Activated CD4-positive, alpha-beta T cell treated with anti-CD3 and anti-CD28 coated beads, Interleukin-2, amount 50 U/mL, for 48 hours (primary cell): ENCODE results near the gene GPR107.
"Not testable (repeated sequence)": the region's sequence is repeated elsewhere in the genome, so short reads cannot be mapped to it uniquely, and the experiment has no call there.

Source experiments
- DNase-seq, 2 experiments: peaks; one replicate each; pipeline ENCODE4 v3.0.0-alpha.2; 2020

GPR107 gene

GRCh38 chr9:130053504-130054324, at the start of gene GPR107:
Gene GPR107, plus strand, starts transcription at chr9:130053906. Its CDS starts 27 bp downstream, at chr9:130053933.
- peak; percentile 82 to 87 for DNase-seq

- no peak for DNase-seq
Measured at GRCh38 chr9:130003943-130004552, 49.7 kb upstream of the GPR107 start.

GRCh38 chr9:130006952-130007351, 46.8 kb upstream of the GPR107 start:
- DNase-seq = not testable (repeated sequence)

DNA sequence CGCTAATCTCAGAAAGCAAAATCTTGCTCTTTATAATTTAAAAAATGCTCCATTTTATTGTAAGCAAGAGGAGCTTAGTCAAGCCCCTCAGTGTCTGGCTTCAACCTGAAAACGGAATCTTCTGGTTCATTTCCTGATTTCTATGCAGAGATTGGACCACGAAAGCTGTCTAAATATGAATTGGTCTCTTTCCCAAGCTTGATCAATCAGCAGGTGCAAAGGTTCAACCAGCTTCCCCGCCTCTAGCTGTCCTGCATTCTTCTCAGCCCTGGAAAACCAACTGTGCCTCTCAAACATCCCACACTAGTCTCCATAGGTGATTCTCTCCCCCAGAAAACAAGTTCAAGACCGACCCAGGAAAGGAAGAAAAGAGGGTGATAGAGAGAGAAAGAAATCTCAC, 45.2 kb upstream of the GPR107 start:
- DNase-seq = peak in 1 of 2 experiments; percentile 4

DNA sequence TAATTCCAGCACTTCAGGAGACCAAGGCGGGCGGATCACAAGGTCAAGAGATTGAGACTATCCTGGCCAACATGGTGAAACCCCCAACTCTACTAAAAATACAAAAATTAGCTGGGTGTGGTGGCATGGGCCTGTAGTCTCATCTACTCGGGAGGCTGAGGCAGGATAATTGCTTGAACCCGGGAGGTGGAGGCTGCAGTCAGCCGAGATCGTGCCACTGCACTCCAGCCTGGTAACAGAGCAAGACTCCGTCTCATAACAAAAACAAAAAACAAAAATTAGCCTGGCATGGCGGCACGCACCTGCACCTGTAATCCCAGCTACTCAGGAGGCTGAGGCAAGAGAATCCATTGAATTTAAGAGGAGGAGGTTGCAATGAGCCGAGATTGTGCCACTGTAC, 44.2 kb upstream of the GPR107 start:
- DNase-seq = peak in 1 of 2 experiments; percentile 3

- peak in 1 of 2 experiments; percentile 41 for DNase-seq
Measured at GRCh38 chr9:130010151-130010988, 43.3 kb upstream of the GPR107 start.

GRCh38 chr9:130013326-130013725, 40.4 kb upstream of the GPR107 start:
- DNase-seq = peak in 1 of 2 experiments; percentile 2

- DNase-seq = peak in 1 of 2 experiments; percentile 2
Measured at GRCh38 chr9:130015353-130016019, 38.2 kb upstream of the GPR107 start.

GRCh38 chr9:130017076-130017475, 36.6 kb upstream of the GPR107 start:
- DNase-seq = no peak

- DNase-seq = peak in 1 of 2 experiments; percentile 3
Measured at GRCh38 chr9:130017510-130017909, 36.2 kb upstream of the GPR107 start.

- DNase-seq = peak in 1 of 2 experiments; percentile 39
Measured at GRCh38 chr9:130018265-130018664, 35.4 kb upstream of the GPR107 start.

DNA sequence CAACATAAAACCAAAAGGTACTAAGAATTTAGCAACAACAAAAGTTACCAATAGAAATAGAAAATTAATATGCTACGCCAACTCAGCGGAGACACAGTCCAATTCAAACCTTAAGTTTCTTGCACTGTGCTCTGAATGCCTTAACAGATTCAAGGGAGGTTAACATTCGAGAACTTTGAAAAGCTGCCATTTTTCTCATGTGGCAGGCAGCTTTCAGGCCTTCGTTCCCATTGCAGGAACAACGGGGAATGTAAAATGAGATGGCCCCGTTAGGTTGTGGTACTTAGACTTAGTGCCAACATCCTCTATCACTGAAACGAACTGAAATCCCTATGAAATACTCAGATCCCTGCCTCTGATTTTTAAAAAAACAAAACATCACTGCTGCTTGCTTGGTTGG, 33.1 kb upstream of the GPR107 start:
- no peak for DNase-seq

DNA sequence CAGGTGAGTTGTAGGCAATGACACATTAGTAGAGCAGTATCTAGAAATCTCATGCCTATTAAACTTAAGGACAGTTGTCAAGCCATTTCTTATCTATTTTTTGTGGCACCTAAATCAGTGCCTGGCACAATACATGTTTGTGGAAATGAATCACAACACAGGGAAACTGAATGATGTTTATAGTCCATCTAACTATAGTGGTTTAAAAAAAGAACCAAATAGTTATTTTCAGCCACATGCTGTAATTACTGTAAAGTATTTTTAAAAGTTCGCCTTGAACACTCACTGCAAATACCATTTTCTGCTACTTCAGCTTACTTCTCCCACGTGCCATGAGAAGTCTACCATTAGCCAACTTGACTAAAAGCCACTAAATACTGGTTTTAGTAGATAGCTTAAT, 32.6 kb upstream of the GPR107 start:
- no peak for DNase-seq

DNA sequence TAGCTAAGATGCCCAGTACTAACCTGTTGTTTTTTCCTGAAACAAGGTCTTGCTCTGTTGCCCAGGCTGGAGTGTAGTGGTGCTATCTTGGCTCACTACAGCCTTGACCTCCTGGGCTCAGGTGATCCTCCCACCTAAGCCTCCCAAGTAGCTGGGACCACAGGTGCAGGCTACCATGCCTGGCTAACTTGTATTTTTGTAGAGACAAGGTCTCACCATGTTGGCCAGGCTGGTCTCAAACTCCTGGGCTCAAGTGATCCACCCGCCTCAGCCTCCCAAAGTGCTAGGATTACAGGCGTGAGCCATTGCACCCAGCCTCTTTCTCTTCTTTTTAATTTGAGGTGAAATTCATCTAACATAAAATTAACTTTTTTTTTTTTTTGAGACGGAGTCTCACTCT, 31.9 kb upstream of the GPR107 start:
- DNase-seq = not testable (repeated sequence)

DNA sequence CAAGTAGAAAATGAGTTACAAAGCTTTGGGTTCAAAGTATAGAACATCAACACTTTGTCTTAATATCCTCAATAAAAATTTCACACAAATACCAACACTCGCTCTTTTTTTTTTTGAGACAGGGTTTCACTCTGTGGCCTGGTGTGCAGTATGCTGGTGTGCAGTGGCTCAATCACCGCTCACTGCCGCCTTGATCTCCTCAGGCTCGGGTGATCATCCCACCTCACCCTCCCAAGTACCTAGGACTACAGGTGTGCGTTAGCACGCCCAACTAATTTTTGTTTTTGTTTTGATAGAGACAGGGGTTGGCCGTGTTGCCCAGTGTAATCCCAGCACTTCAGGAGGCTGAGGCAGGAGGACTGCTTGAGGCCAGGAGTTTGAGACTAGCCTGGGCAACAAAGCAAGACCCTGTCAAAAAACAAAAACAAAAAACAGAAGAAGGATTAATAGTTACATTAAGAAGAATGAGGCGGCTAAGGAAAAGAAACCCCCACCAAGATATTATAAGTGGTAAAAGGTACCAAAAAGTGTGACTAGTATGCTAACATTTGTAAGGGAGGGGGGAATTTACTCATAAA, 31.1 kb upstream of the GPR107 start:
- no peak for DNase-seq

GRCh38 chr9:130023144-130023787, 30.4 kb upstream of the GPR107 start:
- no peak for DNase-seq

GRCh38 chr9:130023994-130024596, 29.6 kb upstream of the GPR107 start:
- no peak for DNase-seq

GRCh38 chr9:130024597-130024994, 29.1 kb upstream of the GPR107 start:
- DNase-seq = no peak

DNA sequence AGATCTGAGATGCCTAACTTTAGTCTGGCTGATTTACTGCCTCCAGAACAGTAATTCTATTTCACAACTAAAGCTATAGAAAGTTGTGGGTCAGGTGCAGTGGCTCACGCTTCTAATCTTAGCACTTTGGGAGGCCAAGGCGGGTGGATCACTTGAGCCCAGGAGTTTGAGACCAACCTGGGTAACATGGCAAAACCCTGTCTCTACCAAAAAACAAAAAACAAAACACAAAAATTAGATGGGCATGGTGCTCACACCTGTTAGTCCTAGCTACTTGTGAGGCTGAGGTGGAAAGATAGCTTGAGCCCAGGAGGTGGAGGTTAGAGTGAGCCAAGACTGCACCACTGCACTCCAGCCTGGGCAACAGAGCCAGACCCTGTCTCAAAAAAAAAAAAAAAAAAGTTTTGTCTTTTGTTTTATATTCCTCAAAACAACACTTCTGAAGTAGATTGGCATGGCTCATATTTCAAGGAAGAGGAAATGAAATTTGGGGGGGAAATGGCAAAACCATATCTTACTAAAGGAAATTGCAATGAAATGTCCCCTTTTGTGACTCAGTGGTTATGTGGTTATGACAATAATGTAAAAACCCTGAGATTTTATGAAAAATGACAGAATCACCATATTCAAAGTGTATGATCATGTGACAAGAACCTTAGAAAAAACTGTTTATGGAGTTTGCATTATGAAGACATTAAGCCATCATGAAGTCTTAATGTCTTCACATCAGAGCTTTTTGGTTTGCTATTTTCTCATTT, 26.9 kb upstream of the GPR107 start:
- no peak for DNase-seq

DNA sequence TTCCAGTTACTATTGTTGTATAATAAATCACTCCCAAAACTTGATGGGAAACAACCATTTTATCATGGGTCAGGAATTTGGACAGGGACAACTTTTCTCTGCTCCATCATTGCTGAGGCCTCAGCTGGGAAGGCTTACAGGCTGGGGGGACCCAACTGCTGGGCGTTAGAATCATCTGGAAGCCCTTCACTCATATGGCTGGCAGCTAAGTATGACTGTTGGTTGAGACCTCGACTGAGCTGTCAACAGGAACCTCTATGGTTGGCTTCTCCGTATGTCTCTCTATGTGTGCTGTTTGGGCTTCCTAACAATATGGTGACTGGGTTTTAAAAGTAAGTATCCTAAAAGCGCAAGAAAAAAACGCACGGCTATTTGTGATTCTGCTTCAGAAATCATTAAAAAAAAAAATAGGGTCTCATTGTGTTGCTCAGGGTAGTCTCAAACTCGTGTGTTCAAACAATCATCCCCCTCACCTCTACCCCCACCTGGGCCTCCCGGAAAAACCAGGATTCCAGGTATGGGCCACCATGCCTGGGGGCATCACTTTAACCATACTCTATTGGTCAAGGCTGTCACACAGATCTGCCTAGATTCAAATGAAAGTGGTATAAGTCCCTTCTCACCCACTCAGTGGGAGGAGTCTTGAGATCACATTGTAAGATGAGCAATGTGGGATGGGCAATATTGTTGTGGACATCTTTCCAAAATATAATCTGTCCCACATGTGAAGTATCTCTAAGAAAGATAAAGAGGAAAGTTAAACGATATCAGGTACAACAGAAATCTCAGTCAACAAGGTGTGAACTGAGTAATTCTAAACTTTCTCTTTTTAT, 26.0 kb upstream of the GPR107 start:
- DNase-seq = no peak
